ENCODE measurements around the gene PSME4. TPM values are rescaled to one million over a fixed set of nuclear protein-coding genes. Genes with fewer than 3 reads are reported as not detected.
"Not testable (repeated sequence)": the region's sequence is repeated elsewhere in the genome, so short reads cannot be mapped to it uniquely, and the experiment has no call there.

Gene PSME4
- total RNA-seq, 1 donor from 2014 or later = 57.2 TPM

- no peak for DNase-seq (ENCODE audit: low spot score)
Observed at GRCh38 chr2:53842891-53843290, 127.9 kb downstream of the PSME4 start.

- not testable (repeated sequence) for DNase-seq (ENCODE audit: low spot score)
Observed at GRCh38 chr2:53841651-53842050, 129.1 kb downstream of the PSME4 start.

- no peak for DNase-seq (ENCODE audit: low spot score)
Observed at GRCh38 chr2:53840580-53840979, 130.2 kb downstream of the PSME4 start.

GRCh38 chr2:53829980-53830290, 140.9 kb downstream of the PSME4 start:
- not testable (repeated sequence) for DNase-seq (ENCODE audit: low spot score)

- no peak for DNase-seq (ENCODE audit: low spot score)
Observed at GRCh38 chr2:53829273-53829979, 141.4 kb downstream of the PSME4 start.

- no peak for DNase-seq (ENCODE audit: low spot score)
Observed at GRCh38 chr2:53828331-53828730, 142.5 kb downstream of the PSME4 start.

- no peak for DNase-seq (ENCODE audit: low spot score)
Observed at GRCh38 chr2:53827398-53828175, 143.2 kb downstream of the PSME4 start.

- no peak for DNase-seq (ENCODE audit: low spot score)
Observed at GRCh38 chr2:53826587-53827397, 144.0 kb downstream of the PSME4 start.

- DNase-seq (ENCODE audit: low spot score) = no peak
Observed at GRCh38 chr2:53826030-53826410, 144.8 kb downstream of the PSME4 start.

- not testable (repeated sequence) for DNase-seq (ENCODE audit: low spot score)
Observed at GRCh38 chr2:53823639-53824038, 147.2 kb downstream of the PSME4 start.

- DNase-seq (ENCODE audit: low spot score) = no peak
Observed at GRCh38 chr2:53821810-53822209, 149.0 kb downstream of the PSME4 start.

- no peak for DNase-seq (ENCODE audit: low spot score)
Observed at GRCh38 chr2:53820711-53821110, 150.1 kb downstream of the PSME4 start.

GRCh38 chr2:53820048-53820447, 150.7 kb downstream of the PSME4 start:
- no peak for DNase-seq (ENCODE audit: low spot score)

GRCh38 chr2:53819634-53820033, 151.2 kb downstream of the PSME4 start:
- DNase-seq (ENCODE audit: low spot score) = no peak

- no peak for DNase-seq (ENCODE audit: low spot score)
Observed at GRCh38 chr2:53818854-53819435, 151.8 kb downstream of the PSME4 start.

Small RNA genes within 50 kb of the gene (microRNA-seq; reads per million reads assigned to microRNA genes)
- gene MIR3682 (ENCODE audit: borderline number of aligned reads) = not detected

Other genes starting within 250 kb of the PSME4 start
- gene CHAC2, start 203.2 kb downstream of the PSME4 start, total RNA-seq = 7.1 TPM
- gene ASB3, start 184.0 kb downstream of the PSME4 start, total RNA-seq = 7.5 TPM
- 34.2 TPM for gene ERLEC1, start 183.9 kb downstream of the PSME4 start, total RNA-seq
- 2.5 TPM for gene GPR75, start 111.0 kb downstream of the PSME4 start, total RNA-seq
- 23.4 TPM for gene ACYP2, start 144.6 kb upstream of the PSME4 start, total RNA-seq

All from mesenteric fat pad (tissue), 1 donor.